NCI-H2171 (cell line): ENCODE results near the gene TENT4B.
"Not testable (repeated sequence)": the region's sequence is repeated elsewhere in the genome, so short reads cannot be mapped to it uniquely, and the experiment has no call there.

Source experiments
- DNase-seq: peaks from one replicate; lab custom pipeline; 2025; lab: John Stamatoyannopoulos, UW

Gene TENT4B

DNA sequence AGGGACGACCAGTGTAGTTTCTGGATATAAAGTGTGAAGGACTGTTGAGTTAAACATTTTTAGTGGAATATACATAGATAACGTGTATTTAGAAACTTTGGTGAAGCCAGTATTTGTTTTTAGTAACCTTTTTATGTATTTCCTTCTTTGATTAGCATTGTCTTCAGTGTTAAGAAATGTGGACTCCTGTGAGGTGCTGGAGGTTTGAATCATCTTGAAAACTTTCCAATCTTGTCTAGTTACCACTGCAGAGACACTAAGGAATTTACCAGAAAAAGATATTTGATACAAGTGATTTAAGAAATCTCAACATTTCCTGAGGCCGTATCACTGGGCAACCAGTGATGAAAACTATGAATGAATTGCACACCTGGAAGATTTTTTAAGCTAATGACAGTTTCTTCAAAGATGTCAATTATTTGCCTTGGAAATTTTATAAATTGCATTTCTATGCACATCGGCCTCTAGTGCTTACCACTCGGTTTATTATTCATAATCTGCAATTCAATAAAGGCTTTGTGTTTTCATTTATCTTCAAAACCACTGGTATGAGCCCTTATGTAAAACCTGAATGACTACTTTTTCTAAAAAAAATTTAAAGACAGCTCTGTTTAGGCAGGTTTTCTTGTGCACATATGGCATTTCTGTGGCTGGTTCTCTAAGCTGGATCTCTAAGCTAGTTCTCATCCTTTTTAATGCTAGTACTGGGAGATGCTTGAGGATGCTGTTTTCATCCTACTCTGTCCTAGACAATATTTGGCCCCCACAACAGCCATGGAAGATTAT is 81.9 kb downstream of the TENT4B start:
- DNase-seq: no peak

DNA sequence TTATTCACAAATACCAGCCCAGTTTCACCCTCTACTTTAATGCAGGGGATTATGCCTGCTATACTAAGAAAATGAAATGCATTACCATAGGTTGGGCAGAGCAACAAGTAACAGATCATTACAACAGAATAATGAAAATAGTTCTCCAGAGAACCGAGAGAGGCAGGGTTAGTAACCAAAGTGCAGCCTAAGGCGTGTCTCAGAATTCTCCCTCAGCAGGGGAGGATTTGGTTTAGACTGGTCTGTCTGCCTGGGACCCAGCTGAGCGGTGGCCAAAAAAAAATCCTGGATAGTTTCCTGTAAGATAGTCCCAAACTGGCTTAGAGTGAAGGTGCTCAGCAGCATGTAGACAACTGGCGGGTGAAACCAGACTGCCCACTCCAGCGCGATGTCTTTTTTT is 82.5 kb downstream of the TENT4B start:
- DNase-seq: no peak

DNA sequence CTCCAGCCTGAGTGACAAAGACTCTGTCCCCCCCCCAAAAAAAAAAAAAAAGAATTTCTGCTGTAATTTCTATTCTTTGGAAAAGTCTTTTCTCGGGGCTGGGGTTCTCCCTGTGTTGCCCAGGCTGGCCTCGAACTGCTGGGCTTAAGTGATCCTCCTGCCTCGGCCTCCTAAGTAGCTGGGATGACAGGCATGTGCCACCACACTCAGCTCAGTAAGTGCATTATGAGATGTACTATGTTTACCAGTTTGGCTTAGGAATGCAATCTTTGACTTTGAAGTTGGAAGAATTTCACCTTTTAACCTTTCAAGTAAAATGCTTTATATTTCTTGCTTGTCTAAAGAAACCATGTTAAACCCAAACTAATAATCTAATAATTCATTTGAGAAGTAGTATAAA is 85.2 kb downstream of the TENT4B start:
- no peak for DNase-seq

DNA sequence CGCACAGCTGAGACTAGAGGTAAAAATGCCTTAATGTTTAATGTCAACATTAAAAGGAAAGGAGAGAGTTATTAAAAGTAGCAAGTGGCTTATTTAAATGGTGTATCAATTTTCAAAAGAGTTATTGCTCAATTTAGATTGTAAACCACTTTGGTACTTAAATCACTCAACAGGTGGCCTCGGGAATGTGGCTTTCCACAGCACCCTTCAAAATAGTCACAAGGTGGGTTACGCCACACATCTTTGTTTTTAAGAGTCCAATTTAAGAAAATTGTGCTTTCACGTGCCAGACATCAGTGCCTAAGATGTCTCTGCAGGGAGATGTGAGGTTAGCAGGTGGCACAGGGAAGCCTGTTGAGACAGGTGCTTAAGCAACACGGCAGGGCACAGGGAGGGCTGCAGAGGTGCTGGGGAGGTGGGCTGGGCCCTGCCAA is 85.8 kb downstream of the TENT4B start:
- peak; percentile 37 for DNase-seq

DNA sequence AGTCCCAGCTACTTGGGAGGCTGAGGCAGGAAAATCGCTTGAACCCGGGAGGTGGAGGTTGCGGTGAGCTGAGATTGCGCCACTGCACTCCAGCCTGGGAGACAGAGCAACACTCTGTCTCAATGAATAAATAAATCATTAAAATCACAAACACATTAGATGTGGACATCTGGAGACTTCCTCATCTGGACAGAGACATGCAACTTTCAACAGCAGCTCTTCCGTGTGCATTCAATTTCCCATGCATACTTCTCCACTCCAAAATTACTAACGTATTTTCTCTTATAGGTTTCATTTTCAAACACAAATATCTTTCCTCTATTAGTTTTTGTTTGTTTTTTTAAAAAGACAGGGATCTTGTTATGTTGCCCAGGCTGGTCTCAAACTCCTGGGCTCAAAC is 89.9 kb downstream of the TENT4B start:
- DNase-seq: not testable (repeated sequence)

DNA sequence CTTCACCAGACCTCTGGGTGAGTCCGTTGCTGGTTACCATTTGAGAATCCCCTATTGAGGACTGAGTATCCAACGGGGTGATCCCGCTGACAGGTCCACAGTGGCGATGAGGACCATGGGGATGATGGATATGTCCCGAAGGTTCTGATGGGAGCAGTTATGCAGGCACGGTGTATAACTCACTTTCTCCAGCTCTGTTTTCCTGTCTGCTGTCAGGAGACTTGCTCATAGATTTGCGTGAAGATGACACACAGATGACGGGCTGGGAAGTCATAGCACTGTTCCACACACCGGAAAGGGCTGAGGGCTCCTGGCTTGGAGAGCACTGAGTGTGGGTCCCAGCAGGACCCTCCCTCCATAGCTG is 91.0 kb downstream of the TENT4B start:
- DNase-seq: no peak

DNA sequence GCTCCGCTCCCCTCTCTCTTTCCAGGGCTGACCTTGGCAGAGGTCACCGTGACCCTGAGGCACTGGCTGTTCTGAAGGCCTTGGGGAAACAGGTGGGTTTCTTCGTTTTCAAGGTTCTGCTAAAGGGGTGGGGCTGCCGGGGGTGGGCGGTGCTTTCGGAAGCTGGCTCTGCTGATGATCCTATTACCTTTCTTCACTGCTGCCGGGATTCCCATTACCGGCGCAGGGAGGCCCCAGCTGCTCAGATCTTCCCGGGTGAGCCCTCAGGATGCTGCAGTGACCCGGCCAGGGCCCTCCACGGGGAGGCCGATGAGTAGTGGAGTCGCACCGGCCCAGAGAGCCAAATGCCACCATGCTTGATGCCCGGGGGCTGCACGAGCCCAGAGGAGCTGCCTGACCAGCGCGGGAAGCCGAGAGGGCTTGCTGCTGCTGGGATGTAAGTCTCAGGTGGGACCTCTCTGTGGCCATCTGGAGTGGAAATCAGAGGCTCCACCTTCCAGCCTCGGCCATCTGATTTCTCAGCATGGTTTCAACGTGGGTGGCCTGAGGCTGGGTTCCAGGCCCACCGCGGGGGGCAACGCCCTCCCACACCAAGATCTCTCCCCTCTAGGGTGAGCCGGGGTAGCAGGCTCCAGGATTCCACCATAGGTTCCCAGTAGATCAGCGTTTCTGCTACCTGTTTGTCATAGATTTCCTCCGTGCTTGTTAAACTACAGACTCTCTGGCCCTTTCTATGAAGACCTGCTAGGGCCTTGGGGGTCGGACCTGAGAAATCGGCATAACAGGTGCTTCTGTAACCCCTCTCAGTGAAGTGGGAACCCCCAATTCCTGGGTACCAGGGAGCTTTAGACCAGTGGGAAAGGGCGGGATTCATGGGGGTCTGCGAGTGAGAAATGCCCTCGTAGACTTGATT is 91.7 kb downstream of the TENT4B start:
- DNase-seq: peak; percentile 47

DNA sequence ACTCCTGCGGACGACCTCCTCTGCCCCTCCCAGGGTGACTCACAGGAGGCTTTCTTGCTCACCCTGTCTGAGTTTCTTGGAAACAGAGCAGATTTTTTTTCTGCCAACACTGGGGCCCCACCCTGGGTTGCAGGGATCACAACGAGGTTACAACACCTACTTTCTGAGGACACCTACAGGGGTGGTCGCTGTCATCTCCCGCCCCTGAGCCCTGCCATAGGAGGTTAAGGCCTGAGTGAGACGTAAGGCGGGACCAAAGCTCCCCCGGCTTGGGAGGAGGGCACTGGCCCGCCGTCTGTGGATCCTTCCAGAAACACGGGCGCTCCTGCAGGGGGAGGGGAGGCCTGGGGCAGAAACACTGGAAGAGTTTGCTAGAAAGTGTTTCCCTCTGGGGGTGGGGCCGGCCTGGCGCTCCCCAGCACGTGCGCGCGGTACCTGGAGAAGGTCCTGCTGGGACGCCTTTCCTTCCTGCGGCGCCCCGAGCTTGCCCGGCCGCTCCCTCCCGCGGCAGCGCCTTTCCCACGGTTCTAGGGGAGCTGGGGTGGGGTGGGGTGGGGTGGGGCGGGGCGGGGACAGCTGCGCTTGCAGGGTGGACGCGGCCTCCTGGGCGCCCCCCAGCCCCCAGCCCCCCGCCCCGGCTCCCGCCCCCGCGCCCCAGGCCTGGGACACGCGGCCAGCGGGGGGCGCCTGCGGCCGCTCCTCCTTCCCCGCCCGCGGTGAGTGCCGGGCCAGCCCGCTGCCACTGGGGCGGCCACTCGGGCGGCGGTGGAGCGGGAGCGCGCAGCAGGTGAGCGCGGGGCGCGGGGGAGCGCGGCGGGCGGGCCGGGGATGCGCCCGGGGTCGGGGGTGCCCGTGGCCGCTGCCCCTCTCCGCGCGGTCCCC is 92.6 kb downstream of the TENT4B start:
- DNase-seq: peak; percentile 48

DNA sequence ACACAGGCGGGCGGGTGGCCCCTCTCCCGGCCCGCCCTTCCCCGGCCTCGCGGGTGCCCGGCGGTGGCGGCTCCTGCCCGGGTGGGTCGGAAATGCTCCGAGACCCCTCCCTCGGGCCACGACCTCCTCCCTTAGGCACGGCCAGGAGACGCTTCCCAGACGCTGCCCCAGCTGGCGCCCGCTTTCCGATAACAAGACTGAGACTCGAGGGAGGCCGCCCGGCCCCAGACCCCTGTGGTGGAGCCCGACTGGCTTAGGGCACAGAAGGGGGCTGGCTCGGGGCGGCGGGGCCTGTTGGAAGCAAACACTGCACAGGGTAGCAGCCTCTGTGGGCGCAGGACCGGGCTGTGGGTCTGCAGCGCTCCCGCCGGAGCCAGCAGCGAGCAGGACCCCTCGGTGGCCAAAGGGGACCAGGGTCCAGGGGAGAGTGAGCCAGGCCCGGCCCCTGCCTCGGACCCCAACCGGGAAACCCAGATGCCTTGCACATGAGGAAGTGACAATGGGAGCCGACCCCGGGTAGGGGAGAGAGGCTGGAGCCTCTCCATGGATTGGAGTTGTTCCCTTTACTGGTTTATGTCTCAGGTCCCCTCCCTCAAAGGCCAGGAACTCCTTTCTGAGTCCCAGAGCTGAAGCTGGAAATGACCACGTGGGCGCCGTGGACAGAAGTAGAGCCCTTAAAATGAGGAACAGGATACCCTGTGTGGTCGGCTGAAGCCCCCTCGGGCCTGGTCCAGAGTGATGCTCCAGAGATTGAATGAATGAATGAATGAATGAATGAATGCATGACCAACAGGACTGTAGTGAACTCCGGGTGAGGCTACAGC is 93.4 kb downstream of the TENT4B start:
- peak; percentile 36 for DNase-seq

DNA sequence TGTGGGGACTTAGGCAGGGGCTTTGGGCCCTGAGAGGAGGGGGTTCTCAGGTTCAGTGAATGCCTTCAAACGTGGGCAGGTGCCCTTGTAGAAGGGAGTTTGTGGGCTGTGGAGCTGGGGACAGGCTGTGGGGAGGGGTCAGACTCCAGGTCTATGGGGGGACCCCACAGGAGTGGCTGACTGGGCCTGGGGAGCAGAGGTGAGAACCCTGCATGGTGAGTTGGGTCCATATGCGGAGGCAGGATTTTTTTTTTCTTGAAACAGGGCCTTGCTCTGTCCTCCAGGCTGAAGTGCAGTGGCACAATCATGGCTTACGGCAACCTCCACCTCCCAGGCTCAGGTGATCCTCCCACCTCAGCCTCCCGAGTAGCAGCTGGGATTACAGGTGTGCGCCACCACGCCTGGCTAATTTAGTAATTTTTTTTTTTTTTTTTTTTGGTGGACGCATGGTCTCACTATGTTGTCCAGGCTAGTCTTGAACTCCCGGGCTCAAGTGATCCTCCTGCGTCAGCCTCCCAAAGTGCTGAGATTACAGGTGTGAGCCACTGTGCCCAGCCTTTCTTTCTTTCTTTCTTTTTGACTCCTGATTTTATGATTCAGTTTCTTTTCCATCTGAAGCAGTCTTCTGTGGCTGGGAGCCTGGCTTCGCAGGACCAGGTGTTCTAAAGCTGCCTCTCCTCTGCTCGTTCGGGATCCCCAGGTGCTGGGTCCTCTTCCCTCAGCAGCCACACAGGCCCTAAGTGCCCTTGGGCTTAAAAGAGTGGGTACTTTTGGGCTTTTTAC is 94.2 kb downstream of the TENT4B start:
- DNase-seq: no peak

DNA sequence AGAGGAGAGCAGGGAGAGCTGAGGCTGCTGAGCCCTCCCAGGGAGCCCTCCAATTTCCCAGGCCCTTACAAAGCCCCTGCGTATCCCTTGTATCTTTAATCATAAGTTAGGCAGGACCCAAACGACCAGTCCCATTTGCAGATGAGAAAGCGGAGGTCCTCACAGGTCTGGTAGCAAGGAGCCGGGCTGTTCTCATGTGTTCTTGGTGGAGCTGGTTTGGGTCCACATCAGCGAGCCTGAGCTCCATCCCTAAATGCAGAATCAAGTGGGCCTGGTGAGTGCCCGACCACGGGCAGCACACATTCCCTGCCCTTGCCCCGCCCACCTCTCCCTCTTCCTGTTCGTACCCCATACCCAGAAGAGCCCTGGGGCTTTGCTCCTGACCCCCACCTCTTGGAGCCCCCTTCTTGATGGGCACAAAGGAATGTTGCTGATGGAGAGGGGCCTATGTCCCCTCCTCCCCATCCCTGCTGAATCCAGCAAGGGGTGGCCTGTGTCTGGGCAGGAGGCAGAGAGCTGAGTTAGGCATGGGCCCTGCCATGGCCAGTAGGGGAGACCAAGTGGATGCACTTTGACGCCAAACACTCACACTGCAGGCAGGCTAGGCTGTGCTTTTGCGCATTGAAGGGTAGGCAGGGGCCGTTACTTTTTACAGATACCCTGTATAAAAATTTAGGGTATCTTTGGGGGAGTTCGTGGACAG is 95.0 kb downstream of the TENT4B start:
- no peak for DNase-seq

DNA sequence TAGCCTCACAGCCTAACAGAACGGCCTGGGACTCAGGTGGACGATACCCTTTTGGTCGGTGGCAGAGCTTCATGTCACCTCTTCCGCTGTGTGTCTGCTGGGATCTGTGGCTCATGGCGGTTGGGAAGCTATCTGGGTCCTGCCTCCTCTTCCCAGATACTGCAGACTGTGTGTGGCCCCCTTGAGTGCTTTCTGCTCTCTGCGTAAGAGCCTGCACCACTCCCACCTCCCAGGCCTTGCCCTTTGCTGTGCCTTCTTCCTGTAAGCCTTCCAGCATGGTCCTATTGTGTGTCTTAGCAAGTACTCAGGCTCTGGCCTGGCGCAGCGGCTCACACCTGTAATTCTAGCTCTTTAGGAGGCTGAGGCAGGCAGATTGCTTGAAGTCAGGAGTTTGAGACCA is 95.7 kb downstream of the TENT4B start:
- DNase-seq: no peak

DNA sequence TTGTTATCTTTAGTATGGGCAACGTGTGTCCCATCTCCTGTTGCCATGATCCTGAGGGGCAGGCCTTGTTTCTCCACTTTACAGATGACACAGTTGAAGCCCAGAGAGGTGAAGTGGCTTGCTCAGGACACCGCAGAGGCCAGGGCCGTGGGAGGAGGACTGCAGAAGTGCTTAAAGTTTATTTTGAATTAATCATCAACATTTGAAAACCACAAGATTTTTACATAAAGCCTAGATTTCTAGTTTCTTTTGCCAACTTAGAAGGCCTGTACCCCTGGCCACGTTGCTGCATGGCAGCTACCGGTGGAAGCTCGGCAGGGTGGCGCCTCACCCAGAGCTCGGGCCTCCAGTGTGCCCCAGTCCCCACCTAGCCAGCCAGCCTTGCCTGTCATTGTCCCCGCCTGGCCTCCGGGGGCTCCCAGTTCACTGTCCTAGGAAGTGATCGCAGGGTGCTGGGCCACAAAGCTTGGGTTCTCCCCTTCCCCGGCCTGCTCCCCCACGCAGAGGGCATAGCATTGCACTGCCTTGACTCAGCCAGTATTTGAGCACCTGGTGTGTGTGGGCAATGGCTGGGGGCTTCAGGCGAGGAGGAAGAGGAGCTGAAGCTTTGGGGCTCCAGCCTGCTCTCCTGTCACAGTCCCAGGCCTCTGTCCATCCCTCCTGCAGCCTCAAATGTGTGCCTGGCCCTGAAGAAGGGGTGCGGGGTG is 98.4 kb downstream of the TENT4B start:
- DNase-seq: no peak

DNA sequence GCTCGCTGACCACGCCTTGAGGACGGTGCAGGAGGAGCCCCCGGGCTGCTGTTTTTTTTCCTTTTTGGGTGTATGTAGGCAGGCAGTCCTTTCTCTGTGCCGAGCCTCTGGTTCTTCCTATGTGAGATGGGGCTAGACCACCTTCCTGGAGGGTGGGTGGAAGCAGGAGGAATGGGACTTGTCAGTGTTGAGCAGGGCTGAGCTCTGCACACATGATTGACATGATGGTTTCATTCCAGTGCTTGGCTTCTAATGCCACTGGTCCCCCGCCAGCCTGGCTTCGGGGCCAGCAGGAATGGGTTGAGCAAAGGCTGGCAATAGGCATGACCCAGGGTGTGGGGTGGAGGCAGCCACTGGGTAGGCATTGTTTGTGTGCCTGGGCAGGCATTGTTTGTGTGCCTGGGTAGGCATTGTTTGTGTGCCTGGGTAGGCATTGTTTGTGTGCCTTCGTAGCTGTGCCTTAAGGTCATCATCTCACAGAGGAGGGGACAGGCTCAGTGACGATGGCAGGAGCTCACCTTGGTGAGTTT is 99.0 kb downstream of the TENT4B start:
- DNase-seq: no peak

DNA sequence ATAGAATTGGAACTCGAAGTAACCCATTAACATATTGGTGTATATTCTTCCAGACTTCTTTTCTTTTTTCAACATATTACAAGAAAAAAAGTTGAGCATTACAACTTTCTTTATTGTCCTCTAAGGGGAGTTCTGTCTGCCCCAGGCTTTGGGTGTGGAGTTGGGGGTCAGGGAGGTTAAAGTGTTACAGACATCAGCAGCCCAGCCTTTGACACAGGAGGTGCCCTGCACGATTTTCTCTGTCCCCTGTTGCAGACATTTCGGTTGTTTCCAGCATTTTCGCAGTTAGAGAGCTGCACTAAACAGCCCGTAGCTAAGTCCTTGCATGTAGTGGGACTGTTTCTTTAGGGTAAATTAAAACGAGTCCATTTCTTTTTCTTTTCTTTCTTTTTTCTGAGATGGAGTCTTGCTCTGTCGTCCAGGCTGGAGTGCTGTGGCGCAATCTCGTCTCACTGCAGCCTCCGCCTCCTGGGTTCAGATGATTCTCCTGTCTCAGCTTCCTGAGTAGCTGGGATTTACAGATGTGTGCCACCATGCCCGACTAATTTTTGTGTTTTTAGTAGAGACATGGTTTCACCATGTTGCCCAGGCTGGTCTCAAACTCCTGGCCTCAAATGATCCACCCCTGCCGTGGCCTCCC is 99.9 kb downstream of the TENT4B start:
- no peak for DNase-seq

DNA sequence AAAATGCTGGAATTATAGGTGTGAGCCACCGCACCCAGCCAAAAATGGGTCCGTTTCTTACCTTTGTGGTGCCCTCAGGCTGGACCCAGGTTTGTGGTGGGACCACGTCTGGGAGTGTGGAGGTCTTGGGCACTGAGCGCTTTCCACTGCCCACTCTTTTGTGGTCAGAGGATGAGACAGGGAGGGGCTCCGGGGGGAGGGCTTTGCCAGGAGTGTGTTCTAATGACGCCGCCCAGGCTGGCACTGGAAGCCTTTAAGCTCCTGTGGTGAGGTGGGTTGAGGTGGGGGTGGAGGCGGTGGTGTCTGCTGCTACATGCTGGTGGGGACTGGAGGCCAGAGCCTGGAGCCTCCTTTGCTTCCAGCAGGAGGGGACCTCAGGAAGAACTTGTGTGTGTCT is 100.4 kb downstream of the TENT4B start:
- no peak for DNase-seq

DNA sequence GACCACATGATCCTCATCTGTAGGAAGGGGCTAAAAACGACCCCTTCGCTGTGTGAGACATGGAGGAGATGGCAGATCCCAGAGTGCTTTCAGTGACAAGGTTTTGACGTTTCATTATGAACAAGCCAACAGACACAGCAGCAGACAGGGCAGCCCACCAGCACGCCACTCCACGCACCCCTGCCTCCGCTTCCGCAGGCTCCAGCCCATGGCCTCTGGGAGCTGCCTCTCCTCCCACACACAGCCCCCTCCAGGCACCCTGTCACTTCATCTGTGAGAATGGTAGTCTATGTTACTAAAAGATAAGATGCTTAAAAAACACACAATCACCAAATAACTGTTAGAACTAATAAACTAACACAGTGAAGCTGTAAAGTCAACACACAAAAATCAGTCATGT is 101.0 kb downstream of the TENT4B start:
- DNase-seq: no peak

DNA sequence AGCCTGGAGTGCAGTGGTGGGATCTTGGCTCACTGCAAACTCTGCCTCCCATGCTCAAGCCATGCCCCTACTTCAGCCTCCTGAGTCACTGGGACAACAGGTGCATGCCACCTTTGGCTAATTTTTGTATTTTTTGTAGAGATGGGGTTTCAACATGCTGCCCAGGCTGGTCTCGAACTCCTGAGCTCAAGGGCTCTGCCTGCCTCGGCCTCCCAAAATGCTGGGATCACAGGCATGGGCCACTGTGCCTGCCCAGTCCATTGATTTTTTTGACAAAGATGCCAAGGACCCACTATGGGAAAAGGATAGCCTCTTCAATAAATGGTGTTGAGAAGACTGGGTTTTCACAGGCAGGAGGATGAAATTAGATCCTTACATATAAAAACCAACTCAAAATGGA is 102.4 kb downstream of the TENT4B start:
- DNase-seq: no peak

DNA sequence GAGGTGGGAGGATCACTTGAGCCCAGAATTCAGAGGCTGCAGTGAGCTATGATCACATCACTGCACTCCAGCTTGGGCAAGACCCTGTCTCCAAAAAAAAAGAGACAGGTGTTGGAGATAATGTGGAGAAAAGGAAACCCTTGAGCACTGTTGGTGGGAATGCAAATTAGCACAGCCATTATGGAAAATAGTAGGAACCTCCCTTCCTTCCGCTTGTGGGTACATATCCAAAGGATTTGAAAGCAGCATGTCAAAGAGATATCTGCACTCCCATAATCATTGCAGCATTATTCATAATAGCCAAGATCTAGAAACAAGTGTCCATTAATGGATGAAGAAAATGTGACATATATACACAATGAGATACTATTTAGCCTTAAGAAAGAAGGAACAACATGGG is 103.5 kb downstream of the TENT4B start:
- DNase-seq: no peak
